HG03342 (cell line): Measurements from ENCODE around the gene RCAN3.
"Not testable (repeated sequence)": the region's sequence is repeated elsewhere in the genome, so short reads cannot be mapped to it uniquely, and the experiment has no call there.

Experiments used
- ATAC-seq: cut with Tn5 transposase; IDR thresholded peaks from one replicate; pipeline ENCODE4 v1.9.1; 2021; ENCODE audit warnings: mild to moderate bottlenecking, moderate library complexity; ENCODE audit not compliant: unreplicated experiment

The RCAN3 gene

GRCh38 chr1:24508911-24509310, 6.3 kb downstream of the RCAN3 start:
- ATAC-seq, result no peak

DNA sequence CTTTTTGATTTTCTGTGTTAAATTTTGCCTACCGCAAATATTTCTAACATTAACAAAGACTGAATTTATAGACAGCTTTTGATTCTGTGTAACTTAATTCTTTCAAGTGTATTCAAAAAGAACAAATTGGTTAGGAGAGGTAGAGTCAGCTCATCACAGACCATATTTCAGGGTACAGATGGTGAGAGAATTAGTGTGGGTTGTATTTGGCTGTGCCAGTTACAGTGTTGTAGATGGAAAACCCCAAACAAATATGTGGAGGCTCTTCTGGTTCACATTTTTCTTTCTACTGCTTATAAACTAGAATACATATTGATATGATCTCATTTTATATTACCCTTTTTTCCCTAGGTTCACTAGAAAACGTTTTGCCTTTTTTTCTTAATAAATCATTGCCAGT, 11.1 kb downstream of the RCAN3 start:
- ATAC-seq, result no peak

DNA sequence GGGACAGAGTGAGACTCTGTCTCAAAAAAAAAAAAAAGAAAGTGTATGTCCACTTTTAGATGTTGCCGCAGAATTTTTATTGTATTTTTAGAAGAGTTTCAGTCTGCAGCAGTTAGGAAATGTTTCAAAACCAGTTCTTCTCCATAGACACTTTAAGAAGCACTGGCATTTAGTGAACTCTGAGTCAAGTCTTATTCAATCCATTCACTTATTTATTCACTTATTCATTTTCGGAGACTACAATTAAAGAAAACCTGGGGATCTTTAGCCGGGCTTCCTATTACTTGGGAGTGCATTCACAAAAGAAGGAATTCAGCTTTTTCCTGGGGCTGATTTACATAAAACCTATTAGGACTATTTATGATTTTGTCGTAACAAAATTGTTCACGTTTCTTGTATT, 12.3 kb downstream of the RCAN3 start:
- no peak for ATAC-seq

GRCh38 chr1:24515671-24516209, 13.1 kb downstream of the RCAN3 start:
- not testable (repeated sequence) for ATAC-seq

DNA sequence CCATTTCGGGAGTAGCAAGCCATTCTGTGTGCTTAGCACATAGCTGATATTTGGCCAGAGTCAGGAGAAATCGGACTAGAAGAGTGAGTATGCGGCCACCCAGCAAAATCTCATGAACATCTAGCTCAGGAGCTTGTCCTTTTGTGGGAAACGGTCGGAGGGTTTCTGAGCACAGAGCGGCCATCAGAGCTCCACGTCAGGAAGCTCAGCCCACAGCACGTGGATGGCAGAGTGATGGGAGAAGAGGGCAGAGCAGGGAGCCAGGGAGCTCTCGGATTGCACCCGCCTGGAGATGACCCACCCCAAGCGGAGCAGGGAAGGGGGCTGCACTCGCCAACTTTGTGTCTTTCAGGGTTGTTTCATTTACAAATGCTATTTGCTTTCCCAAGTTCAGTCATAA, 13.9 kb downstream of the RCAN3 start:
- ATAC-seq, result no peak

DNA sequence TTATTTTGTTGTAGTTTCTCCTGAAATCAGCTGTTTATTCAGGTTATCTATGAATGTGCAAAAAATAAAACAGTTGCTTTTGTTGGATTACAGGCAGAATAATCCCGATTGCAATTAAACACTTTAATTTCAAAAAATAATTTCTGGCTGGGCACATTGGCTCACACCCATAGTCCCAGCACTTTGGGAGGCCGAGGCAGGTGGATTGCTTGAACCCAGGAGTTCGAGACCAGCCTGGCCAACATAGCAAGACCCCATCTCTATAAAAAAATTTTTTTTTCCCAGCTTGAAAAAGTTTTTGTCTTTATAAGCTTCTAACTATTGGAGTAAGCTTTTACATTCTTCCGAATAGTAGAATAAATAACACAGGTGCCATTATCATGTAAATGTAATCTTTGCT, 15.3 kb downstream of the RCAN3 start:
- no peak for ATAC-seq

- not testable (repeated sequence) for ATAC-seq
These were observed 17.6 kb downstream of the RCAN3 start for GRCh38 chr1:24520282-24520681.

DNA sequence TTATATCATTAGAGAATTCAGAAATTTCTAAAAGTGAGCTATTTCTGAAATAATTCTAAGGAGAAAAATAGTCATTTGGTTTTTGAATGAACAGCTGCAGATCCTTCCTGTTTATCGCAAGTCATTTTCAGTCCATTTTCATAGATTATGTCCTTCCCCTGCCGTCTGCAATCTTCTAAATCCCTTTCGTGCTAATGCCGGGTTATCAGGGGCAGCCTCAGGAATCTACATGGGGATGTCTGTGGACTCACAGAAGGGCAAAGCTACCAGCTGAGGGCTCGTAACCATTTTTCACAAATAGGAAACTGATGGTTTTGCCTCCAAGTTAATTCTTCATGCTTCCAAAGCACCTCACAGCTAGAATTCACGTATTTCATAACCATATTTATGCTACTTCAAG, 23.0 kb downstream of the RCAN3 start:
- ATAC-seq, result no peak

- ATAC-seq, result no peak
These were observed 23.4 kb downstream of the RCAN3 start for GRCh38 chr1:24526045-24526444.

DNA sequence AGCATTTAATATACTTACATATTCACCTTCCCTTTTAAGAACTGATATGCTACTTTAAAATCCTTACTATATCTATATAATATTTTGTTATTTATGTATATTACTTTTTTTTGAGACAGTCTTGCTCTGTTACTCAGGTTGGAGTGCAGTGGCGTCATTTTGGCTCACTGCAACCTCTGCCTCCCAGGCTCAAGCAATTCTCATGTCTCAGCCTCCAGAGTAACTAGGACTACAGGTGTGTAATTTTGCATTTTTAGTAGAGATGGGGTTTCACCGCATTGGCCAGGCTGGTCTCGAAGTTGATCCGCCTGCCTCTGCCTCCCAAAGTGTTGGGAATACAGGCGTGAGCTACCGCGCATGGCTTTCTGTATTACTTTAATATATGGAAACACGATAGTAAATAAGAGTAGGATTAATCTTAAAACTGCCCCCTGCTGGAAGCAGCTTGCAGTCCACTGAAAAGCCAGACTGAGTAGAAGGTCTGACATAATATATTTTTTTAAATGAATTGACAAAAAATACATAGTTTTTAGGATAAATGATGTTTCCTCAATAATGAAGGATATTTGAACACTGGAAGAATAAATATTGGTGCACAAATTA, 24.4 kb downstream of the RCAN3 start:
- no peak for ATAC-seq

DNA sequence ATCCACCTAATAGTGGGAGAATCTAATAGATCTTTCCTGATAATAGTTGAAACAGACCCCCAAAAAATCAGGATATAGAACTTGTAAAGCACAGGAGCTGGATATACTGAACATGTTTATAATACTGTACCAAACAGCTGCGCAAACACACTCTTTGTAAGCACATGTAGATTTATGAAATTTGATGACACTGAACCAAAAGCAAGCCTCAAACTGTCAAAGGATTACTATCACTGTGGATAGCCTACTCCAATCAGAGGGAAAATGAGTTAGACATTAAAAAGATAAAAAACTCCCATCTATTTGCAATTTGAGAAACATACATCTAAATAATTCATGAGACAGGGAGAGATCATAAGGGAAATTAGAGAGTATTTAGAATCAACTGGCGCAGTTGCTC, 26.1 kb downstream of the RCAN3 start:
- no peak for ATAC-seq

GRCh38 chr1:24529292-24529691, 26.7 kb downstream of the RCAN3 start:
- ATAC-seq, result not testable (repeated sequence)

DNA sequence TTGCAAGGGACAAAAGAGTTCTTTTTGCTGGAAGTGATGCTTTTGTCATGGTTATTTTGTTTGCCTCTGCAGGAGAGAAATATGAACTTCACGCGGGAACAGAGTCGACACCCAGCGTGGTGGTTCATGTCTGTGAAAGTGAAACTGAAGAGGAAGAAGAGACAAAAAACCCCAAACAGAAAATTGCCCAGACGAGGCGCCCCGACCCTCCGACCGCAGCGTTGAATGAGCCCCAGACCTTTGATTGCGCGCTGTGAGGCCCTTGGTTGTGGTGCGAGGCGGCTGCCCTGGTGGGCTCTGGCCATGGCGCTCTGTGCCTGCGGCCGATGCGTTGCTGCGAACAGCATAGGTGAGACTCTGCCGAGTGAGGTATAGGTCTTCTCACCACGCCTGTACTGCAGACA, 32.4 kb downstream of the RCAN3 start:
- no peak for ATAC-seq

- no peak for ATAC-seq
These were observed 33.1 kb downstream of the RCAN3 start for GRCh38 chr1:24535778-24536177.

DNA sequence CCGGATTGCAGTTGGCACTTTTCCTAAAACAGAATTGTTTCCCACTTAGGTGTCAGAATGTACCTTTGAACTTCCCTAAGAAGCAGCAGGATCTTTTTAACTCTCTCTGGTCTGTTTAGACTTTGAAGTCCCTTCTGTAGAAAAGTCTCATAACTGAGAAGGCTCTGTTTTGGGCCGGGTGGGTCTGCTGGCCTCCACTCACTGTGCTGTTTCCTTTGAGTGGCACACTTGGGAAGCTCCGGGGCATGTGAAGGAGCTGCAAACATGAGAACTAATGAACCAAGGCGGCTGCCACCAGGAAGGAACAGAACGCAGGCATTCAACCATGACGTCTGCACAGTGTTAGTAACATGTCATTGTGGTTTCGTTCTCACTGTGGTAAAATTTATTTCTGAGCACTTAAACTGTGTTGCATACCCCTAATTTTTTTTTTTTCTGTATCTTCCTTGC, 33.8 kb downstream of the RCAN3 start:
- ATAC-seq, result peak; percentile 78

DNA sequence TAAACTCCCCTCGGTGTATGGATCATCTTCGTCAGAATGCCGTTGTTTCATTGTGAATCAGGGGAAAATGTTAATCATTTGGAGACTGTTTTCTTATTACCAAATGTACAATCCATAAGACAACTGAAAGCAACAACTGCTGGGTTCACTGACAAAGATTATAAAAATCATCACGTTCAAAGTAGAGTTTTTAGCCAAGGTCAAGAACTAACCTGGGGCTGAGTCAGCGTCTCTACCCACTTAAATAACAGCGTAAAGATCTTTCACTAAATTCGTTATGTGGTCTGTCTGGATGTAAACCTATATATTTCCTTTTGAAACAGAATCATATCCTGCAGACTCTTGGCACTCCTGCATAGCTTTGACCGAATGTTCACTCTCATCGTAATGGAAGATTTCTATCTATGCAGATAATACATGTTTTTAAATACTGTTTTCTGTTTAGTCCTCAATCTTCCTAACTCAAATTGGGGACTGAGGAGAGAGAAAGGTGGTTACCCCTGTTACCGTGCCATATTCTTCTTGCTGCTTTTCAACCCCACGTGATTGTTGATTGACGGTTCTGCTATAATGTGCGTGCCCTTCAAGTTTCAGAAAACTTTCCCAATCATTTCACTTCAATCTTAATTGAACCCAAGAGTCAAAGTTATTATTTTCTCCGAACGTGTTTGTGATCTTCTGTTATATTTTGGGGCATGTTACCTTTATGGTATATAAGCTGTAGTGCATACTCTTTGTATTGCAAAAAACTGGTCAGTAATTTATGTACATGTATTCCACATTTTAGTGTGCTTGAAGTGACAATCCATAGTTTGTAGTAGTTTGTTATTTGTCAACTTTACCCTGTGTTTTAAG, 37.6 kb downstream of the RCAN3 start:
- ATAC-seq, result no peak

- no peak for ATAC-seq
These were observed 38.5 kb downstream of the RCAN3 start for GRCh38 chr1:24540906-24541710.

GRCh38 chr1:24541711-24542346, 39.2 kb downstream of the RCAN3 start:
- no peak for ATAC-seq

GRCh38 chr1:24544239-24544638, 41.6 kb downstream of the RCAN3 start:
- ATAC-seq, result no peak

- no peak for ATAC-seq
These were observed 43.0 kb downstream of the RCAN3 start for GRCh38 chr1:24545662-24546061.

DNA sequence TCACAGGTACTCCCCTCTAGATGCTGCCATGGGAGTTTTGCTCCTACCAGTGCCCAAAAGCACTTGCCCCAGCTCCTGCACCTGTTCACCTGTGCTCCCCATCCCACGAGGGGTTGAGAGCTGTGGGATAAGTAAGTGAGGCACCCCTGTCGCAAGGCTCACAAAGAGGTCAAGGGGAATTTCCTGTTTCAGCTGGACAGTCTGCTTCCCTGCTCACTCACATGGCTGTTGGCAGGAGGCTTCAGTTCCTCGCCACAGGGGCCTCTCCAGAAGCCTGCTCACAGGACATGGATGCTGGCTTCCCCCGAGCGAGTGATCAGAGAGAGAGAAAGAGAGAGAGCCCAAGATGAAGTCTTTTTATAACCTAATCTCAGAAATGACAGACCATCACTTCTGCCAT, 44.6 kb downstream of the RCAN3 start:
- ATAC-seq, result no peak
